Right lobe of liver (tissue), 6 donors: ENCODE results near the gene TAF11L13. TPM values are rescaled to one million over a fixed set of nuclear protein-coding genes. Genes with fewer than 3 reads are reported as not detected.
"Not testable (repeated sequence)": the region's sequence is repeated elsewhere in the genome, so short reads cannot be mapped to it uniquely, and the experiment has no call there.

ENCODE experiments used
- ATAC-seq, 4 donors: fragments of 200-7000 bp; cut with Tn5 transposase; one replicate each; pipeline ENCODE4 v1.9.1; 2020; ENCODE audit warnings: mild to moderate bottlenecking in 4 of 4, moderate library complexity in 4 of 4
- DNase-seq, 3 donors: peaks; one replicate each; pipeline ENCODE4 v3.0.0-alpha.2; 2020
- H3K27ac ChIP-seq, 3 donors: fragments of 200-600 bp; one replicate each; pipeline ENCODE4 v1.8.0; 2022
- H3K27me3 ChIP-seq, 2 donors: fragments of 200-600 bp; one replicate each; pipeline ENCODE4 v1.8.0; 2022
- H3K36me3 ChIP-seq, 4 donors: fragments of 200-600 bp; sonication (generic) in 1 of 4; one replicate each; pipeline versions ENCODE4 v1.5.1 to v1.8.0; 2017 to 2022; ENCODE audit warnings: control low read depth in 1 of 4
- H3K4me1 ChIP-seq, 4 donors: fragments of 200-600 bp; sonication (generic) in 1 of 4; one replicate each; pipeline versions ENCODE4 v1.5.1 to v1.8.0; 2017 to 2022; ENCODE audit warnings: control low read depth in 1 of 4
- H3K4me3 ChIP-seq, 3 donors: fragments of 200-600 bp; one replicate each; pipeline ENCODE4 v1.8.0; 2022
- H3K9me3 ChIP-seq, 4 donors: fragments of 200-600 bp; sonication (generic) in 1 of 4; one replicate each; pipeline versions ENCODE4 v1.5.1 to v1.8.0; 2017 to 2022; ENCODE audit warnings: control low read depth in 1 of 4
- CTCF ChIP-seq, 4 donors: fragments of 200-600 bp in 3 of 4; fragments of 450-650 bp in 1 of 4; IDR thresholded peaks; one replicate each; pipeline versions ENCODE4 v1.5.1 to v1.8.0; 2016 to 2022; ENCODE audit warnings: antibody characterized with exemption in 4 of 4, mild to moderate bottlenecking in 2 of 4
- POLR2A ChIP-seq: fragments of 450-650 bp; IDR thresholded peaks from one replicate; pipeline ENCODE4 v1.6.1; 2017; ENCODE audit warnings: antibody characterized with exemption, mild to moderate bottlenecking
- WGBS: methylation state at CpG from one replicate; pipeline ENCODE4 v1.1.6; 2018; ENCODE audit warnings: low coverage, low lambda C conversion rate; ENCODE audit not compliant: insufficient coverage; ENCODE audit errors: missing lambda C conversion rate; 5-methylcytosine and 5-hydroxymethylcytosine counted together
- intact Hi-C, 2 donors: fragments of 100-400 bp; cut with DNase I; formaldehyde crosslinking; loops; one replicate each; pipeline versions ENCODE4 v1.11.2 to v1.14.1; 2022
- long read RNA-seq: library from polyadenylated mRNA; unstranded; transcript quantifications from one replicate; pipeline ENCODE4 v2.0.0, GENCODE V29; 2019
- total RNA-seq, 6 experiments: library from RNA; depleted of rRNA in 2 of 6; stranded (reverse); fragments of >200 nt in 2 of 6; fragmentation: NEBNext Ultra II Directional in 3 of 6; extraction: Animal tissue kit (Norgen Biotek cat#: 25700) in 3 of 6; gene quantifications; one replicate each; pipeline versions ENCODE4 v1.1.0 to v1.2.4, GENCODE V29; 2016 to 2023
- donor health status: DM: no; HTN: yes; CAD: no.
- donor health status: DM: no; HTN: no; CAD: no.
- donor health status: DM: no; HTN: no; CAD: no.
- donor health status: DM: no; HTN: yes; CAD: no.
- donor health status: DM: no; HTN: yes; CAD: no.

The TAF11L13 gene
- not detected for total RNA-seq
- long read RNA-seq: 0 reads

- H3K4me1 ChIP-seq, DNase-seq, H3K36me3 ChIP-seq, H3K9me3 ChIP-seq, ATAC-seq, intact Hi-C loops, H3K27ac ChIP-seq, H3K4me3 ChIP-seq, H3K27me3 ChIP-seq: not testable (repeated sequence)
- WGBS: 47% methylated on average over 2 of the region's 12 CpGs
These were observed at the start of gene TAF11L13 for GRCh38 chr5:17631788-17632187. TAF11L13 (plus strand) TSS chr5:17632088.

- no CpG with 5 or more reads among the region's 16 CpGs for WGBS
- intact Hi-C loops, H3K27me3 ChIP-seq: not testable (repeated sequence)
These were observed 46.2 kb upstream of the TAF11L13 start, which contains the start of gene TAF11L7 for GRCh38 chr5:17585658-17586057. TAF11L7 (minus strand) TSS chr5:17585758.

GRCh38 chr5:17590860-17591259, 41.0 kb upstream of the TAF11L13 start, which contains the start of gene TAF11L8:
TAF11L8 (minus strand) TSS chr5:17590960.
- H3K4me1 ChIP-seq, H3K4me3 ChIP-seq, H3K36me3 ChIP-seq, DNase-seq, H3K27me3 ChIP-seq, H3K9me3 ChIP-seq, intact Hi-C loops, H3K27ac ChIP-seq, ATAC-seq: not testable (repeated sequence)
- no CpG with 5 or more reads among the region's 16 CpGs for WGBS

More at GRCh38 chr5:17585658-17586057, 46.2 kb upstream of the TAF11L13 start, which contains the start of gene TAF11L7:
- H3K9me3 ChIP-seq, H3K27ac ChIP-seq, ATAC-seq, H3K4me1 ChIP-seq, H3K4me3 ChIP-seq, H3K36me3 ChIP-seq, DNase-seq: not testable (repeated sequence)

GRCh38 chr5:17594255-17594654, 37.6 kb upstream of the TAF11L13 start, which contains the start of gene TAF11L9:
TAF11L9 (minus strand) TSS chr5:17594394.
- H3K36me3 ChIP-seq, H3K27me3 ChIP-seq, H3K27ac ChIP-seq, ATAC-seq, intact Hi-C loops, H3K9me3 ChIP-seq, DNase-seq, H3K4me3 ChIP-seq, H3K4me1 ChIP-seq: not testable (repeated sequence)
- WGBS: 86% methylated on average over 10 of the region's 15 CpGs

GRCh38 chr5:17597728-17598127, 34.2 kb upstream of the TAF11L13 start, which contains the start of gene TAF11L10:
TAF11L10 (minus strand) TSS chr5:17597828.
- H3K36me3 ChIP-seq, H3K27ac ChIP-seq, DNase-seq, H3K27me3 ChIP-seq, intact Hi-C loops, H3K4me1 ChIP-seq, ATAC-seq, H3K4me3 ChIP-seq, H3K9me3 ChIP-seq: not testable (repeated sequence)
- no CpG with 5 or more reads among the region's 15 CpGs for WGBS

GRCh38 chr5:17603880-17604279, 28.0 kb upstream of the TAF11L13 start, which contains the start of gene TAF11L11:
TAF11L11 (plus strand) TSS chr5:17604183.
- ATAC-seq, intact Hi-C loops, H3K4me3 ChIP-seq, H3K9me3 ChIP-seq, H3K27me3 ChIP-seq, H3K4me1 ChIP-seq, DNase-seq, H3K36me3 ChIP-seq, H3K27ac ChIP-seq: not testable (repeated sequence)
- 35% methylated on average over 4 of the region's 6 CpGs for WGBS

GRCh38 chr5:17604951-17605350, 26.9 kb upstream of the TAF11L13 start:
- no CpG with 5 or more reads among the region's 14 CpGs for WGBS
- no peaks in the 10 kb centered on the region for H3K4me1 ChIP-seq
- no peak for TF ChIP-seq POLR2A
- TF ChIP-seq CTCF (IDR thresholded peaks at IDR 0.05): no peak
- intact Hi-C loops: no loop called here
- no peak overlapping the region for H3K4me3 ChIP-seq
- H3K9me3 ChIP-seq: no peaks in the 10 kb centered on the region
- no peaks in the 10 kb centered on the region for H3K36me3 ChIP-seq
- DNase-seq (no peak), ATAC-seq (no peak)
- H3K27me3 ChIP-seq: no peaks in the 10 kb centered on the region
- no peak overlapping the region for H3K27ac ChIP-seq

- DNase-seq, H3K27me3 ChIP-seq, H3K36me3 ChIP-seq, H3K27ac ChIP-seq, H3K9me3 ChIP-seq, intact Hi-C loops, H3K4me1 ChIP-seq, ATAC-seq, H3K4me3 ChIP-seq: not testable (repeated sequence)
- WGBS: 80% methylated on average over 2 of the region's 4 CpGs
These were observed 24.4 kb upstream of the TAF11L13 start for GRCh38 chr5:17607461-17607860.

GRCh38 chr5:17610092-17610491, 21.8 kb upstream of the TAF11L13 start, which contains the start of gene TAF11L12:
TAF11L12 (plus strand) TSS chr5:17610392.
- not testable (repeated sequence) for DNase-seq

More at GRCh38 chr5:17610092-17610491, 21.8 kb upstream of the TAF11L13 start, which contains the start of gene TAF11L12:
- intact Hi-C loops, H3K4me1 ChIP-seq, H3K9me3 ChIP-seq, H3K27me3 ChIP-seq, H3K27ac ChIP-seq, ATAC-seq, H3K36me3 ChIP-seq, H3K4me3 ChIP-seq: not testable (repeated sequence)
- 14% methylated on average over 1 of the region's 2 CpGs for WGBS
